Testis (tissue), 3 donors: ENCODE results near the gene FAM184A. TPM values are rescaled to one million over a fixed set of nuclear protein-coding genes. Genes with fewer than 3 reads are reported as not detected.
"Not testable (repeated sequence)": the region's sequence is repeated elsewhere in the genome, so short reads cannot be mapped to it uniquely, and the experiment has no call there.

Experiments used
- DNase-seq: peaks from one replicate; pipeline ENCODE4 v3.0.0-alpha.2; 2019
- H3K27ac ChIP-seq, 2 donors: fragments of 200-600 bp; sonication (generic); one replicate each; pipeline ENCODE4 v1.5.1; 2019
- H3K27me3 ChIP-seq: fragments of 200-600 bp; sonication (generic); one replicate; pipeline ENCODE4 v1.5.1; 2019
- H3K36me3 ChIP-seq: fragments of 200-600 bp; sonication (generic); one replicate; pipeline ENCODE4 v1.5.1; 2017; ENCODE audit warnings: low read depth; ENCODE audit errors: missing control alignments
- H3K4me1 ChIP-seq: fragments of 200-600 bp; sonication (generic); one replicate; pipeline ENCODE4 v1.5.1; 2019
- H3K4me3 ChIP-seq, 2 donors: fragments of 200-600 bp; sonication (generic); one replicate each; pipeline ENCODE4 v1.5.1; 2017 to 2019
- H3K9me3 ChIP-seq: fragments of 200-600 bp; sonication (generic); one replicate; pipeline ENCODE4 v1.5.1; 2017
- CTCF ChIP-seq, 3 experiments: fragments of 450-650 bp in 2 of 3; fragments of 200-600 bp in 1 of 3; sonication (generic) in 1 of 3; IDR thresholded peaks; one replicate each; pipeline ENCODE4 v1.5.1; 2016 to 2019; ENCODE audit warnings: antibody characterized with exemption in 3 of 3, mild to moderate bottlenecking in 2 of 3, moderate library complexity in 1 of 3
- POLR2A ChIP-seq: fragments of 450-650 bp; IDR thresholded peaks from one replicate; pipeline ENCODE4 v1.6.1; 2017; ENCODE audit warnings: antibody characterized with exemption, mild to moderate bottlenecking, moderate library complexity
- WGBS, 2 donors: methylation state at CpG; one replicate each; pipeline ENCODE4 v1.1.5; 2018; 5-methylcytosine and 5-hydroxymethylcytosine counted together
- intact Hi-C: fragments of 100-400 bp; cut with DNase I; formaldehyde crosslinking; loops from one replicate; pipeline ENCODE4 v1.15.1; 2023; ENCODE audit warnings: low total_unique reads
- polyA plus RNA-seq: library from polyadenylated mRNA; stranded (reverse); fragments of 350-450 nt; fragmentation: Illumina TruSeq; extraction: RNeasy Lipid Tissue Mini Kit (QIAGEN cat#74804); gene quantifications from one replicate; pipeline ENCODE4 v1.2.3, GENCODE V29; 2014; ENCODE audit warnings: low read depth, low replicate concordance; ENCODE audit not compliant: insufficient read depth
- total RNA-seq, 2 donors: library from RNA; depleted of rRNA; stranded (reverse); fragments of >200 nt; gene quantifications; one replicate each; pipeline ENCODE4 v1.2.3, GENCODE V29; 2016

The FAM184A gene
- total and polyA plus RNA-seq, 3 donors from 2014 or later = 24.0 to 36.3 (median 24.3) TPM

DNA sequence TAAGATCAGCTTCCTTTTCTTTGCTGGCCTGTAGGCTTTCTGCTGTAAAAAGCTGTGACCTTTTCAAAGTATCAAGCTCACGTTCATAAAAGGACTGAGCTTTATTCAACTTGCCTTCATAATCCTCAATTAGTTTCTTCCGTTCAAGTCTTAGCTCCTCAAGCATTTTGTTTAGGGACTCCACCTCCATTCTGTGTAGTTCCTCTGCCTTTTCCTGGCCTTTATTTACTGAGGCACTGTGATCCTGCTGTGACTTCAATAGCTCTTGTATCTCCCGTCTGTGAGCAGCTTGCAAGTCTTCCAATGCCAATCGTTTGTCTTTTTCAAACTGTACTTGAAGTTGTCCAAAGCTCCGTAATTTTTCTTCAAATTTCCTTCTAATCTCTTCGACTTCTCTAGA is 54.4 kb downstream of the FAM184A start:
- TF ChIP-seq POLR2A = no peak
- no peak for TF ChIP-seq CTCF (IDR thresholded peaks at IDR 0.05)
- H3K4me3 ChIP-seq = no peak overlapping the region
- DNase-seq = no peak
- H3K4me1 ChIP-seq = no peaks in the 10 kb centered on the region
- H3K36me3 ChIP-seq = no peaks in the 10 kb centered on the region
- H3K27ac ChIP-seq = no peak overlapping the region
- intact Hi-C loops = no loop called here
- no peaks in the 10 kb centered on the region for H3K9me3 ChIP-seq
- H3K27me3 ChIP-seq = no peaks in the 10 kb centered on the region
- WGBS, 2 donors = 73 to 76% methylated on average over 6 of the region's 6 CpGs

- H3K4me3 ChIP-seq = no peak overlapping the region
- WGBS, 2 donors = 64 to 86% methylated on average over 4 of the region's 4 CpGs
- intact Hi-C loops = no loop called here
- no peak for TF ChIP-seq POLR2A
- no peak for TF ChIP-seq CTCF (IDR thresholded peaks at IDR 0.05)
- H3K36me3 ChIP-seq = no peaks in the 10 kb centered on the region
- no peak overlapping the region for H3K27ac ChIP-seq
- H3K27me3 ChIP-seq = no peaks in the 10 kb centered on the region
- H3K9me3 ChIP-seq = no peaks in the 10 kb centered on the region
- no peaks in the 10 kb centered on the region for H3K4me1 ChIP-seq
- DNase-seq = no peak
Measured at GRCh38 chr6:119022796-119023195, 55.7 kb downstream of the FAM184A start.

DNA sequence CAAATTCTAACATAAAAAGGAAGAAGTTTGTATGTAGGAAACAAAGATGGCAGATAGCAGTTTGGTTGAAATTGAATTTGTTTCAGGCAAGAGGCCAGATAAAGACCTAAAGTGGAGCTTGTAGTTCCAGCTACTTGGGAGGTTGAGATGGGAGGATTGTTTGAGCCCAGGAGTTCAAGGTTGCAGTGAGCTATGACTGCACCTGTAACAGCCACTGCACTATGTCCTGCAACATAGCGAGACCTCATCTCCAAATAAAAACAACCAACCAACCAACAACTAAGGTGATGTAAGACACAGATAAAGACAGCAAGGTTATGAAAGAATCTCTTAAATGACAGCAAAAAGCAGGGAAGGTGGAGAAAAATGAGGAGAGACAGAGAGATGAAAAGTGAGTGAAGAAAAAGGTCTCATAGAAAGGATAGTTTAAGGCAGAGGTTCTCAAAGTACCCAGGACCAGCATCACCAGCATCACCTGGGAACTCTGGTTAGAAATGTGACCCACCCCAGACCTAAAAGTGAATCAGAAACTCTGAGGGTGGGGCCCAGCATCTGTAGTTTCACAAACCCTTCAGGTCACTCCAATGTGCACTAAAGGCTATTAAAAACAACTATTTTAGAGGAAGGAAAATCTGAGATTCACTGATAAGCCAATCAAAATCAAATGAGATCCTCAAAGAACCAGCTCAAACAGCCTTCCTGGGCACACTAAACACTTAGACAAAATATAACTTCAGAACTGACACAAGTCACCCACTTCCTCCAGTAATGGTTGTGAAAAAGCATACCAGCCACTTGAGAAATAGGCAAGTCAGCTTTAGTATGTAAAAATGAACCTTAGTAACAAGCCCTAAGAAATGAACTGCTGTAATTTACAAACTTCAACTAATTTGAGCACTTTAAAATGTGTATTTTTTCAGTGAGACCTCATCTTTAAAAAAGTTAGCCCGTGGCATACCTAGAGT is 57.6 kb downstream of the FAM184A start:
- Histone ChIP-seq H3K9me3 (no peaks in the 10 kb centered on the region), H3K4me1 (no peaks in the 10 kb centered on the region), H3K27ac (no peak overlapping the region), H3K4me3 (no peak overlapping the region), H3K27me3 (no peaks in the 10 kb centered on the region), H3K36me3 (no peaks in the 10 kb centered on the region)
- TF ChIP-seq POLR2A (no peak), CTCF (IDR thresholded peaks at IDR 0.05) (no peak)
- no peak for DNase-seq
- intact Hi-C loops = no loop called here
- WGBS, 2 donors = 88 to 92% methylated on average over 2 of the region's 2 CpGs

GRCh38 chr6:119015165-119015564 is 63.3 kb downstream of the FAM184A start:
- H3K36me3 ChIP-seq, DNase-seq, H3K27me3 ChIP-seq, H3K4me3 ChIP-seq, intact Hi-C loops, H3K27ac ChIP-seq, H3K9me3 ChIP-seq, H3K4me1 ChIP-seq: not testable (repeated sequence)
- WGBS, 2 donors = 98% methylated on average over 7 to 22 of the region's 22 CpGs

- H3K36me3 ChIP-seq = no peaks in the 10 kb centered on the region
- no peak for DNase-seq
- WGBS, 2 donors = 88 to 100% methylated on average over 1 of the region's 1 CpG
Measured at GRCh38 chr6:119012521-119012920, 65.9 kb downstream of the FAM184A start.

DNA sequence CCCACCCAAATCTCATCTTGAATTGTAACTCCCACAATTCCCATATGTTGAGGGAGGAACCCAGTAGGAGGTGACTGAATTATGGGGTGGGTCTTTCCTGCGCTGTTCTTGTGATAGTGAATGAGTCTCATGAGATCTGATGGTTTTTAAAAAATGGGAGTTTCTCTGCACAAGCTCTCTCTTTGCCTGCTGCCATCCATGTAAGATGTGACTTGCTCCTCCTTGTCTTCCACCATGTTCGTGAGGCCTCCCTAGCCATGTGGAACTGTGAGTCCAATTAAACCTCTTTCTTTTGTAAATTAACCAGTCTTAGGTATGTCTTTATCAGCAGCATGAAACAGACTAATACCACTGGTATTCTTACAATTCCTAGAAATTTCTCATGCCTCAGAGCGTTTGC is 69.2 kb downstream of the FAM184A start:
- H3K4me3 ChIP-seq, H3K27ac ChIP-seq, H3K4me1 ChIP-seq, intact Hi-C loops, DNase-seq, H3K36me3 ChIP-seq, H3K27me3 ChIP-seq, H3K9me3 ChIP-seq: not testable (repeated sequence)
- whole genome bisulfite sequencing, 2 donors = 96 to 100% methylated on average over 3 of the region's 3 CpGs

More at GRCh38 chr6:119012521-119012920, 65.9 kb downstream of the FAM184A start:
- Histone ChIP-seq H3K9me3 (no peaks in the 10 kb centered on the region), H3K27ac (no peak overlapping the region), H3K4me3 (no peak overlapping the region), H3K27me3 (no peaks in the 10 kb centered on the region), H3K4me1 (no peaks in the 10 kb centered on the region)
- TF ChIP-seq CTCF (IDR thresholded peaks at IDR 0.05) (no peak), POLR2A (no peak)
- intact Hi-C loops = no loop called here
